T-helper 2 cell treated with Interferon-gamma antibody and Interleukin-4, amounts not matched to agents 5 μg/mL and 100 μg/mL, for 36 hours (primary cell): ENCODE results near the gene CTSO.

Experiments
- DNase-seq: peaks from one replicate; pipeline ENCODE4 v3.0.0; 2021; ENCODE audit warnings: low spot score
- H3K27ac Mint-ChIP-seq: one replicate; pipeline ENCODE4 v1.8.0; 2021; ENCODE audit warnings: mild to moderate bottlenecking, mixed read lengths
- H3K27me3 Mint-ChIP-seq: one replicate; pipeline ENCODE4 v1.8.0; 2021; ENCODE audit warnings: low read depth, mixed read lengths
- H3K36me3 Mint-ChIP-seq: one replicate; pipeline ENCODE4 v1.8.0; 2021; ENCODE audit warnings: low read depth, mixed read lengths
- H3K4me1 Mint-ChIP-seq: one replicate; pipeline ENCODE4 v1.8.0; 2021; ENCODE audit warnings: low read depth, mixed read lengths
- H3K4me3 Mint-ChIP-seq: one replicate; pipeline ENCODE4 v1.8.0; 2022; ENCODE audit warnings: mild to moderate bottlenecking, moderate library complexity, mixed read lengths
- H3K9me3 Mint-ChIP-seq: one replicate; pipeline ENCODE4 v1.8.0; 2021; ENCODE audit warnings: mixed read lengths

CTSO gene

DNA sequence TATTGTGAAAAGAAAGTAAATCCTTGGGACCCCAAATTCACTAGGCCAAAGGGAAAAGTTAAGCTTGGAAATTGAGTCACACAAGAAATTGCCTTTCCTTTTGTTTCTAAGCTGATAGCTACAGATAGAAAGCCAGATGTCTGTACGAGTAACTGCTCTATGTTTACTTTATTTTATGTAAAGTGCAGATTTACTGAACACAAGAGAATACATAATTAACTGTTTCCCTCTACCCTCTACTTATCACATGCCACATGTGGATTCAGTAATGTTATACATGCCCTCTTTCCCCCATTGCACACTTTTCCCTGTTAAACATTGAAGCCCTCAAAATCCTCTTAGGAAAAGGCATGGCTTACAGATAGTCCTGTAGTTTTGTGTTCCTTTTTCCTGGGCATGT, 66.6 kb downstream of the CTSO start:
- Mint-ChIP-seq H3K36me3 (no peaks in the 10 kb centered on the region), H3K4me1 (no peaks in the 10 kb centered on the region), H3K9me3 (no peaks in the 10 kb centered on the region), H3K27me3 (no peaks in the 10 kb centered on the region), H3K27ac (no peak overlapping the region), H3K4me3 (no peak overlapping the region)
- DNase-seq: no peak

GRCh38 chr4:155885666-155886065, 68.0 kb downstream of the CTSO start:
- Mint-ChIP-seq H3K4me3 (no peak overlapping the region), H3K9me3 (no peaks in the 10 kb centered on the region), H3K4me1 (no peaks in the 10 kb centered on the region), H3K27ac (no peak overlapping the region), H3K36me3 (no peaks in the 10 kb centered on the region), H3K27me3 (no peaks in the 10 kb centered on the region)
- DNase-seq: no peak

- no peak for DNase-seq
- no peaks in the 10 kb centered on the region for H3K9me3 Mint-ChIP-seq
- no peaks in the 10 kb centered on the region for H3K27me3 Mint-ChIP-seq
- no peak overlapping the region for H3K4me3 Mint-ChIP-seq
- no peaks in the 10 kb centered on the region for H3K36me3 Mint-ChIP-seq
- no peaks in the 10 kb centered on the region for H3K4me1 Mint-ChIP-seq
- H3K27ac Mint-ChIP-seq: no peak overlapping the region
Observed at GRCh38 chr4:155883895-155884294, 69.8 kb downstream of the CTSO start.

- no peak for DNase-seq
- H3K4me3 Mint-ChIP-seq: no peak overlapping the region
- no peaks in the 10 kb centered on the region for H3K27me3 Mint-ChIP-seq
- H3K9me3 Mint-ChIP-seq: no peaks in the 10 kb centered on the region
- H3K36me3 Mint-ChIP-seq: no peaks in the 10 kb centered on the region
- no peaks in the 10 kb centered on the region for H3K4me1 Mint-ChIP-seq
- H3K27ac Mint-ChIP-seq: no peak overlapping the region
Observed at GRCh38 chr4:155881555-155881954, 72.1 kb downstream of the CTSO start.

DNA sequence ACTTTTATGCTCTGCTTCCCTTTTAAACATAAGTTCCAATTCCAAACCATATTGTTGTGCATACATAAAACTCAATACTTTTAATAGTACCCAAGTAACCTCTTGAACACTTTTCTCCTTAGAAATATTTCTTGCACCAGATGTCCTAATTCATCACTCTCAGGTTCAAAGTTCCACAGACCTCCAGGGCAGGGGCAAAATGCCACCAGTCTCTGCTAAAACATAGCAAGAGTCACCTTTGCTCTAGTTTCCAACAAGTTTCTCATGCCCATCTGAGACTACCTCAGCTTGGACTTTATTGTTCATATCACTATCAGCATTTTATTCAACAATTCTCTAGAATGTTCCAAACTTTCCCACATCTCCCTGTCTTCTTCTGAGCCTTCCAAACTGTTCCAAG, 73.9 kb downstream of the CTSO start:
- no peaks in the 10 kb centered on the region for H3K9me3 Mint-ChIP-seq
- no peaks in the 10 kb centered on the region for H3K4me1 Mint-ChIP-seq
- H3K4me3 Mint-ChIP-seq: no peak overlapping the region

GRCh38 chr4:155878611-155879010, 75.1 kb downstream of the CTSO start:
- Mint-ChIP-seq H3K27me3 (no peaks in the 10 kb centered on the region), H3K4me3 (no peak overlapping the region), H3K27ac (no peak overlapping the region), H3K36me3 (no peaks in the 10 kb centered on the region), H3K9me3 (no peaks in the 10 kb centered on the region), H3K4me1 (no peaks in the 10 kb centered on the region)
- DNase-seq: no peak

More for the DNA sequence above, 73.9 kb downstream of the CTSO start:
- H3K27me3 Mint-ChIP-seq: no peaks in the 10 kb centered on the region
- H3K27ac Mint-ChIP-seq: no peak overlapping the region
- DNase-seq: no peak
- H3K36me3 Mint-ChIP-seq: no peaks in the 10 kb centered on the region

- Mint-ChIP-seq H3K4me1 (no peaks in the 10 kb centered on the region), H3K27ac (no peak overlapping the region), H3K27me3 (no peaks in the 10 kb centered on the region), H3K4me3 (no peak overlapping the region), H3K9me3 (no peaks in the 10 kb centered on the region), H3K36me3 (no peaks in the 10 kb centered on the region)
- no peak for DNase-seq
Observed at GRCh38 chr4:155877971-155878370, 75.7 kb downstream of the CTSO start.

DNA sequence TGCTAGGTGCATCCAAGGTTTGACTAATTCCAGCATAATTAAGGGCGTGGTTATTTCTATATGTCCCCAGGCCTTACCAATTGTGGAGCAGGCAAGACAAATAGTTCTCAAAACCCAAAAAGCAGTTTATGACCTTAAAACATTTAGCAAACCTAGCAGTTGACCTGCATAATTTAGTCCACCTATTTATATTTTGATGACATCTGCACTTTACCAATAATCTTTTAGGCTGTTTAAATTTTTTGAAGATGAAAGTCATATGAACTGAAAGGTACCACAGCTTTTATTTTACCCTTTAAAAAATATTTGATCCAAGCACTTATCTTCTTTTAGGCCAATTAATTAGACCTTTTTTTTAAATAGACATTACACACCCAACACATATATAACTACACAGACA, 77.8 kb downstream of the CTSO start:
- Mint-ChIP-seq H3K27me3 (no peaks in the 10 kb centered on the region), H3K27ac (no peak overlapping the region), H3K4me3 (no peak overlapping the region), H3K4me1 (no peaks in the 10 kb centered on the region), H3K9me3 (no peaks in the 10 kb centered on the region), H3K36me3 (no peaks in the 10 kb centered on the region)
- DNase-seq: no peak
